Neutrophil (primary cell): ENCODE results near the gene UBASH3B.

ENCODE experiments used
- H3K27ac ChIP-seq: fragments of 200-600 bp; sonication (generic); 2 replicates; pipeline ENCODE4 v1.5.1; 2016; ENCODE audit warnings: mild to moderate bottlenecking, moderate library complexity
- H3K27me3 ChIP-seq: fragments of 200-600 bp; sonication (generic); 2 replicates; pipeline ENCODE4 v1.6.0; 2016; ENCODE audit warnings: mild to moderate bottlenecking
- H3K36me3 ChIP-seq: fragments of 200-600 bp; sonication (generic); 2 replicates; pipeline ENCODE4 v1.5.1; 2017
- H3K4me1 ChIP-seq, 2 experiments: fragments of 200-600 bp in 1 of 2; sonication (generic) in 1 of 2; 1 replicate in 1 of 2; 2 replicates in 1 of 2; pipeline versions ENCODE4 v1.5.1 to v1.6.1; 2013 to 2016; ENCODE audit warnings: low read depth in 1 of 2, low read length in 1 of 2, mild to moderate bottlenecking in 1 of 2, moderate library complexity in 1 of 2; ENCODE audit not compliant: control insufficient read depth in 1 of 2, insufficient read depth in 1 of 2
- H3K4me3 ChIP-seq, 2 experiments: fragments of 200-600 bp in 1 of 2; sonication (generic) in 1 of 2; 1 replicate in 1 of 2; 2 replicates in 1 of 2; pipeline ENCODE4 v1.5.1; 2013 to 2016; ENCODE audit warnings: low read depth in 1 of 2, low read length in 1 of 2, mild to moderate bottlenecking in 1 of 2, moderate library complexity in 1 of 2
- H3K9me3 ChIP-seq: fragments of 200-600 bp; sonication (generic); 2 replicates; pipeline ENCODE4 v1.5.1; 2016
- CTCF ChIP-seq: fragments of 200-600 bp; sonication (generic); IDR thresholded peaks from 2 replicates; pipeline ENCODE4 v1.5.1; 2016; ENCODE audit warnings: antibody characterized with exemption

The UBASH3B gene

GRCh38 chr11:122779047-122779629 lies 123.6 kb downstream of the UBASH3B start:
- no peak for TF ChIP-seq CTCF
- no peak overlapping the region for H3K4me3 ChIP-seq
- no peak overlapping the region for H3K27ac ChIP-seq
- H3K27me3 ChIP-seq = no peaks in the 10 kb centered on the region
- no peaks in the 10 kb centered on the region for H3K9me3 ChIP-seq
- peaks cover 67% of the 10 kb centered on the region for H3K36me3 ChIP-seq
- H3K4me1 ChIP-seq = peaks cover 0 to 6% of the 10 kb centered on the region in 2 experiments

- H3K4me3 ChIP-seq = no peak overlapping the region
- H3K27me3 ChIP-seq = no peaks in the 10 kb centered on the region
- H3K4me1 ChIP-seq = peaks cover 0 to 6% of the 10 kb centered on the region in 2 experiments
- no peaks in the 10 kb centered on the region for H3K9me3 ChIP-seq
- H3K36me3 ChIP-seq = peaks cover 80% of the 10 kb centered on the region
- no peak overlapping the region for H3K27ac ChIP-seq
- no peak for TF ChIP-seq CTCF
These were observed 124.9 kb downstream of the UBASH3B start for GRCh38 chr11:122780296-122780949.

GRCh38 chr11:122781378-122782195 lies 126.1 kb downstream of the UBASH3B start:
- Histone ChIP-seq H3K9me3 (no peaks in the 10 kb centered on the region), H3K4me3 (no peak overlapping the region), H3K27ac (no peak overlapping the region), H3K27me3 (no peaks in the 10 kb centered on the region), H3K4me1 (peaks cover 0 to 6% of the 10 kb centered on the region in 2 experiments), H3K36me3 (peaks cover 90% of the 10 kb centered on the region)
- TF ChIP-seq CTCF = peak; percentile 86

- Histone ChIP-seq H3K27me3 (no peaks in the 10 kb centered on the region), H3K27ac (no peak overlapping the region), H3K4me3 (no peak overlapping the region), H3K9me3 (no peaks in the 10 kb centered on the region), H3K36me3 (peaks cover 90% of the 10 kb centered on the region), H3K4me1 (peaks cover 0 to 6% of the 10 kb centered on the region in 2 experiments)
- TF ChIP-seq CTCF = no peak
These were observed 126.7 kb downstream of the UBASH3B start for GRCh38 chr11:122782222-122782621.

- Histone ChIP-seq H3K36me3 (peaks cover 92% of the 10 kb centered on the region), H3K4me3 (no peak overlapping the region), H3K27ac (no peak overlapping the region), H3K4me1 (peaks cover 0 to under 1% of the 10 kb centered on the region in 2 experiments), H3K9me3 (no peaks in the 10 kb centered on the region), H3K27me3 (no peaks in the 10 kb centered on the region)
- TF ChIP-seq CTCF = no peak
These were observed 128.9 kb downstream of the UBASH3B start for GRCh38 chr11:122784325-122784955.
